GM10248 (cell line): ENCODE measurements around the gene SHISA9.
"Not testable (repeated sequence)": the region's sequence is repeated elsewhere in the genome, so short reads cannot be mapped to it uniquely, and the experiment has no call there.

Source experiments
- CTCF ChIA-PET: fragments of 300-600 bp; sonication (Branson Sonifier 250); formaldehyde crosslinking; extraction: SDS; loops from one replicate; lab custom pipeline; 2021; ENCODE audit warnings: antibody characterized with exemption; lab: Yijun Ruan, JAX
- POLR2A ChIA-PET: fragments of 350-650 bp; sonication (Branson Sonifier 250); formaldehyde crosslinking; extraction: SDS; loops from one replicate; lab custom pipeline; 2020; ENCODE audit warnings: antibody characterized with exemption; lab: Yijun Ruan, JAX
- DNase-seq: peaks from one replicate; pipeline ENCODE4 v3.0.0; 2012; ENCODE audit errors: extremely low spot score
- TF ChIP-seq, protein P1 (sequence below): IDR thresholded peaks from 2 replicates; pipeline ENCODE4 v1.5.1; 2012; ENCODE audit warnings: mild to moderate bottlenecking, low read depth; ENCODE audit errors: extremely low read depth, missing control alignments, control extremely low read depth

SHISA9 gene

DNA sequence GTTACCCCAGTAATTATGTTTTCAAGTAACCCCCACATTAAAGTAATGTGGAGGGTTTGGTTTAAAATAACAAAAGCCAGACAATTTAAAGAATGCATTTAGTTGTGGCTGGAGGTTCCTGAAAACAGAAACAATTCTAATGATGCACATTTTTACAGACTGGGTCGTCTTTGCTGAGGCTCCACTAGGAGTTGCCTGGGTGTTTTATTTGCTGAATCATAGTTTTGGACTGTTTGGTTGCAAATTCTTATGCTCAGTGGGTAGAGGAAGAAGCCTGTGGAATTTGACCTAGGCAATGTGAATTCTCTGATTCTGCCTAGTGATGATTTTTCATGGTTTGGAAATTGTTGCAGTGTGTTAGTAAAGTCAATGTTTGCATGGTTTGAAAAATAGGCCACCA is 16.3 kb downstream of the SHISA9 start:
- no peak for DNase-seq
- TF ChIP-seq, protein P1, sequence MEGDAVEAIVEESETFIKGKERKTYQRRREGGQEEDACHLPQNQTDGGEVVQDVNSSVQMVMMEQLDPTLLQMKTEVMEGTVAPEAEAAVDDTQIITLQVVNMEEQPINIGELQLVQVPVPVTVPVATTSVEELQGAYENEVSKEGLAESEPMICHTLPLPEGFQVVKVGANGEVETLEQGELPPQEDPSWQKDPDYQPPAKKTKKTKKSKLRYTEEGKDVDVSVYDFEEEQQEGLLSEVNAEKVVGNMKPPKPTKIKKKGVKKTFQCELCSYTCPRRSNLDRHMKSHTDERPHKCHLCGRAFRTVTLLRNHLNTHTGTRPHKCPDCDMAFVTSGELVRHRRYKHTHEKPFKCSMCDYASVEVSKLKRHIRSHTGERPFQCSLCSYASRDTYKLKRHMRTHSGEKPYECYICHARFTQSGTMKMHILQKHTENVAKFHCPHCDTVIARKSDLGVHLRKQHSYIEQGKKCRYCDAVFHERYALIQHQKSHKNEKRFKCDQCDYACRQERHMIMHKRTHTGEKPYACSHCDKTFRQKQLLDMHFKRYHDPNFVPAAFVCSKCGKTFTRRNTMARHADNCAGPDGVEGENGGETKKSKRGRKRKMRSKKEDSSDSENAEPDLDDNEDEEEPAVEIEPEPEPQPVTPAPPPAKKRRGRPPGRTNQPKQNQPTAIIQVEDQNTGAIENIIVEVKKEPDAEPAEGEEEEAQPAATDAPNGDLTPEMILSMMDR, result no peak
- ChIA-PET POLR2A (no interaction called here), CTCF (no interaction called here)

DNA sequence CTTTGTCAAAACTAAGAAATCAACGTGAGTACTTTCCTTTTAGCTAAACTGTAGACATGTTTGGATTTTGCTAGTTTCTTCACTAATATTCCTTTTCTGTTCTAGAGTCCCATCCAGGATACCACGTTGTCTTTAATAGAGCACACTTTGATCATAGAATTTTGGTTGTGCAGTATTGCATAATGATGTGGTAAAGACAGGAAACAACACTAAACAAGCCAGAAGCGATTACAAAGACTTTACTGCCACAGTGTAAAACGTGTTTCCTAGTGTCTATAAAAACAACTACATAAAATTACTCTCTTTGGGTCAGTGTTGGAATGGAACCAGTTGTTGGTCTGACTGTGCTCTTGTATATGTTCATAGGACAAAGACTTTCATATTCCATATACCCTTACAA is 19.3 kb downstream of the SHISA9 start:
- POLR2A ChIA-PET, result no interaction called here
- CTCF ChIA-PET, result no interaction called here
- TF ChIP-seq, protein P1, result no peak
- no peak for DNase-seq

DNA sequence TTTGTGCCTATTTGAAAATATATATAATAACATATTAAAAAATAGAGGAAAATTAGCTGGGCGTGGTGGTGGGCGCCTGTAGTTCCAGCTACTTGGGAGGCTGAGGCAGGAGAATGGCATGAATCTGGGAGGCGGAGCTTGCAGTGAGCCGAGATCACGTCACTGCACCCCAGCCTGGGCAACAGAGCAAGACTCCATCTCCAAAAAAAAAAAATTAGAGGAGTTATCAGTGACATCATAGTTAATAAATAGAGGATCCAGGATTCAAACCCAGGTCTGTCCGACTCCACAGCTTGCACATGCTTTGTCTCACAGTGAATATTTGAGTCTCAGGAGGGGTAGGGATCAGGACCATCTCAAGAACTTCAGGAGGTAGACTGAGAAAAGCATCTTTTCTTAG is 22.2 kb downstream of the SHISA9 start:
- DNase-seq, POLR2A ChIA-PET: not testable (repeated sequence)
- CTCF ChIA-PET, result interaction anchor here (0.6 to 1.2 kb wide), 2 partner anchors 13 to 139 kb away, joined by 3 read pairs; no protein-coding TSS in a partner anchor

DNA sequence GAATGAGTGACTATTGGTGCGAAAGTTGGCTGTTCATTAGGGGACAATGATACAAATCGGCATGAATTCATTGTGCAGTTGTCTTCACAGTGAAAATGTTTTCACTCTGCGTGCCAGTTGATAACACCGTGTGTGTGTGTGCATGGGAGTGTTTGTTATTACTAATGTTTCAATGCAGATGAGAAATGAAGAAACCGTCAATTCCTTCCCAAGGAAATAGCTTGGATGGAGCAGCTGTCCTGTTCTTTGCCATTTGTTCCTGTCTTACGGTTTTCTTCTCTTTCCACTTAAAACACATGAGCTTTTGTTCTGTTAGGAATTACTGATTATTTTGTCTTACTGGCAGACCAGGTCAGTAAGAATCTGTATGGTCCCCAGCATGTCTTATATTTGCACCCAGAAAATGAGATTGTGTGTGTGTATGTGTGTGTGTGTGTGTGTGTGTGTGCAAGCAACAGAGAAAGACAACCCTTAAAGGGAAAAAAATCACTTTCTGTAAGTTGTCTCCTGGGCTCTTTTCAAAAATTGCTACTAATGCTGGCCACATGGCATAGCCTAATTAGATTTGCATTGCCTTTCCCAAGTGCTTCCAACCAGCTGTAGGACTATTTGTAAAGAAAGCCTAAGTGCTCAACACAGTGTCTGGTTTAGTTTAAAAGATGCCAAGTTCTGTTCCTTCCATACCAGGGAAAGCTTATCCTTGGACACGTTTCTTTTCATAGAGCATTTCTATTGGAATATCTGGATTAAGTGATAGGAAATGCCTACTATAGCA is 23.8 kb downstream of the SHISA9 start:
- ChIA-PET POLR2A (no interaction called here), CTCF (interaction anchor here (1.7 kb wide), 1 partner anchor 17 kb away, joined by 5 read pairs; no protein-coding TSS in a partner anchor)
- no peak for DNase-seq
- TF ChIP-seq, protein P1, result no peak

DNA sequence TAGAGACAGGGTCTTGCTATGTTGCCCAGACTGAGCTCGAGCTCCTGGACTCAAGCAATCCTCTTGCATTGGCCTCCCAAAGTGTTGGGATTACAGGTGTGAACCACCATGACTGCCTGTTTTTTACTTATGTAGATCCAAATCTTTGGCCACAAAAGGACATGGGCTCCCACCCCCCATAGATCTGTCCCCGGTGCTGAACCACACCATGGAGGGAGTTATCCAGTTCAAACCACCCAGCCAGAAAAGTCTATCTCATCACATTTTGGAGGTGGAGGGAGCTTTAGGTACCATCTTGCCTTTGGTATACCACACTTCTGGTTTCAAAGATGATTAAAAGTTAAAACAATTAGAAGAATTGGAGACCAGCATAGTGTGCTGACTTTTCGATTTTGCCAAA is 26.2 kb downstream of the SHISA9 start:
- ChIA-PET CTCF (no interaction called here), POLR2A (no interaction called here)
- TF ChIP-seq, protein P1, result no peak
- DNase-seq, result no peak

DNA sequence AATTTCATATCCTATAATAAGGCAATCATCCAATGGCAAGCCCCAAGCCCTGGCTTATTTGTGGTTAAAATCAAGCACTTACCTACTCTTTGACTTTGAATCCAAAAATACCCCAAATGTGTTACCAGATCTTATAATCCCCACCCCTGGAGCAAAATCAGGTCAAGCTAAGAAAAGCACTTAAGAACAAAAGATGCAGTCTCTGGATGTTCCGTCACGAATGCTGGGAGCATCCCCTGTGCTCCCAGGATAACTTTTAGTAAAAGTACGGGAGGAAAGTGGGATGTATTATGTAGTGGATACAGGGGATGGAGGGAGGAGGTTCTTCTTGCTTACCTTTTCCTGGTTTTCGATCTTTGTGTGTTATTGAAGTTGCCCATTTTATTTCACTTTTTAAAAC is 29.5 kb downstream of the SHISA9 start:
- POLR2A ChIA-PET, result no interaction called here
- TF ChIP-seq, protein P1, result no peak
- CTCF ChIA-PET, result no interaction called here
- DNase-seq, result no peak

DNA sequence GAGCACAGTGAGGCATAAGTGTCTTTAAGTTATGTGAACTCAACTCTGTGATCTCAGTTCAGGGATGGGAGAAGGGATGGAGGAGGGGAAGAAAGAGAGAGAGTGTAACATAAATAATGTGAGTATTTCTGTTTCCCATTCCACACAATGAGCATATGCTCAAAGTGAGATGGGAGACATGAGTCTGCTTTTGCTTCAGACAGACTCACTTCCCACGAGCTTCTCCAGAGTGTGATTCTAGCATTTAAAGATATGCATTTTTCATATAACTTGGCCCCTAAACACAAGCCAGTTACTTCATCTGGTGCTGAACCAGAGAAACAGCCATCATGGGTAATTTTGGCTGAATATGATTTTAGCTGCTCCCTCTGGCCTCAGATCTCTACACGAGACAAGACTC is 35.0 kb downstream of the SHISA9 start:
- POLR2A ChIA-PET, result no interaction called here
- DNase-seq, result no peak
- TF ChIP-seq, protein P1, result no peak
- CTCF ChIA-PET, result interaction anchor here (1.0 kb wide), 1 partner anchor 13 kb away, joined by 3 read pairs; no protein-coding TSS in a partner anchor
